HepG2 (cell line): Measurements from ENCODE around the gene INTU. TPM values are rescaled to one million over a fixed set of nuclear protein-coding genes. Genes with fewer than 3 reads are reported as not detected.

ENCODE experiments used
- ARID3A ChIP-seq: IDR thresholded peaks from 2 replicates; pipeline ENCODE4 v1.6.1; 2012; ENCODE audit warnings: low read depth, low read length, improper control_type of control experiment
- IRX3 ChIP-seq: sonication (generic); formaldehyde crosslinking; IDR thresholded peaks from 2 replicates; pipeline ENCODE4 v1.8.1; 2023; ENCODE audit warnings: mild to moderate bottlenecking, low read depth, missing genetic modification reagents, borderline replicate concordance
- KDM2A ChIP-seq: sonication (generic); formaldehyde crosslinking; IDR thresholded peaks from 2 replicates; pipeline ENCODE4 v1.4.0; 2020; ENCODE audit warnings: low read depth, missing genetic modification reagents, borderline replicate concordance
- KIAA2018 ChIP-seq: sonication (generic); formaldehyde crosslinking; IDR thresholded peaks from 2 replicates; pipeline ENCODE4 v1.5.0; 2020; ENCODE audit warnings: mild to moderate bottlenecking, missing genetic modification reagents, borderline replicate concordance
- MTF1 ChIP-seq: sonication (generic); formaldehyde crosslinking; IDR thresholded peaks from 2 replicates; pipeline ENCODE4 v1.5.0; 2020; ENCODE audit warnings: missing genetic modification reagents
- SOX13 ChIP-seq, 3 experiments: fragments of 450-650 bp in 1 of 3; sonication (generic) in 1 of 3; formaldehyde crosslinking in 1 of 3; IDR thresholded peaks in 2 of 3; conservative IDR thresholded peaks in 1 of 3; 2 replicates each; pipeline versions ENCODE4 v1.5.0 to v1.6.1; 2016 to 2020; ENCODE audit warnings: antibody characterized with exemption in 1 of 3, mild to moderate bottlenecking in 1 of 3, missing compliant biosample characterization in 1 of 3, missing genetic modification reagents in 1 of 3, moderate library complexity in 1 of 3
- YEATS2 ChIP-seq: sonication (generic); formaldehyde crosslinking; IDR thresholded peaks from 2 replicates; pipeline ENCODE4 v1.4.0; 2020; ENCODE audit warnings: missing genetic modification reagents, borderline replicate concordance
- ZNF552 ChIP-seq: sonication (generic); formaldehyde crosslinking; IDR thresholded peaks from 2 replicates; pipeline ENCODE4 v1.9.0; 2022; ENCODE audit warnings: missing genetic modification reagents, mild to moderate bottlenecking, borderline replicate concordance
- ZNF605 ChIP-seq: sonication (generic); formaldehyde crosslinking; IDR thresholded peaks from 2 replicates; pipeline ENCODE4 v1.8.0; 2022; ENCODE audit warnings: mild to moderate bottlenecking, missing genetic modification reagents
- ZNF615 ChIP-seq: sonication (generic); formaldehyde crosslinking; IDR thresholded peaks from 2 replicates; pipeline ENCODE4 v1.5.0; 2020; ENCODE audit warnings: mild to moderate bottlenecking, missing genetic modification reagents, borderline replicate concordance
- ZNF792 ChIP-seq: IDR thresholded peaks from 2 replicates; pipeline ENCODE4 v1.6.1; 2016
- polyA plus RNA-seq, 8 experiments: library from polyadenylated mRNA; depleted of rRNA in 3 of 8; stranded (reverse) in 7 of 8; unstranded in 1 of 8; fragments of >200 nt; fragmentation: Illumina TruSeq in 4 of 8; extraction: Trizol in 4 of 8; gene quantifications; 2 replicates each; pipeline versions ENCODE4 v1.2.1 to v1.2.3, GENCODE V29; 2011 to 2016; ENCODE audit warnings: low read depth in 4 of 8, missing spikeins in 1 of 8, mixed read lengths in 1 of 8; ENCODE audit not compliant: insufficient read depth in 1 of 8
- total RNA-seq, 5 experiments: library from RNA; depleted of rRNA; stranded (reverse); fragments of >200 nt; fragmentation: Illumina TruSeq; extraction: Trizol; gene quantifications; 2 replicates each; pipeline ENCODE4 v1.2.3, GENCODE V29; 2016; ENCODE audit warnings: low read depth in 1 of 5
- TF ChIP-seq, protein P1 (sequence below): sonication (generic); formaldehyde crosslinking; IDR thresholded peaks from 2 replicates; pipeline ENCODE4 v1.8.1; 2023; ENCODE audit warnings: mild to moderate bottlenecking, inconsistent platforms, moderate library complexity, missing genetic modification reagents, borderline replicate concordance

INTU gene
- total and polyA plus RNA-seq, 2 of the 13 experiments (the other 11 are each of a cell fraction or from before 2014, with no cell fraction given) = 5.3 to 6.2 TPM

DNA sequence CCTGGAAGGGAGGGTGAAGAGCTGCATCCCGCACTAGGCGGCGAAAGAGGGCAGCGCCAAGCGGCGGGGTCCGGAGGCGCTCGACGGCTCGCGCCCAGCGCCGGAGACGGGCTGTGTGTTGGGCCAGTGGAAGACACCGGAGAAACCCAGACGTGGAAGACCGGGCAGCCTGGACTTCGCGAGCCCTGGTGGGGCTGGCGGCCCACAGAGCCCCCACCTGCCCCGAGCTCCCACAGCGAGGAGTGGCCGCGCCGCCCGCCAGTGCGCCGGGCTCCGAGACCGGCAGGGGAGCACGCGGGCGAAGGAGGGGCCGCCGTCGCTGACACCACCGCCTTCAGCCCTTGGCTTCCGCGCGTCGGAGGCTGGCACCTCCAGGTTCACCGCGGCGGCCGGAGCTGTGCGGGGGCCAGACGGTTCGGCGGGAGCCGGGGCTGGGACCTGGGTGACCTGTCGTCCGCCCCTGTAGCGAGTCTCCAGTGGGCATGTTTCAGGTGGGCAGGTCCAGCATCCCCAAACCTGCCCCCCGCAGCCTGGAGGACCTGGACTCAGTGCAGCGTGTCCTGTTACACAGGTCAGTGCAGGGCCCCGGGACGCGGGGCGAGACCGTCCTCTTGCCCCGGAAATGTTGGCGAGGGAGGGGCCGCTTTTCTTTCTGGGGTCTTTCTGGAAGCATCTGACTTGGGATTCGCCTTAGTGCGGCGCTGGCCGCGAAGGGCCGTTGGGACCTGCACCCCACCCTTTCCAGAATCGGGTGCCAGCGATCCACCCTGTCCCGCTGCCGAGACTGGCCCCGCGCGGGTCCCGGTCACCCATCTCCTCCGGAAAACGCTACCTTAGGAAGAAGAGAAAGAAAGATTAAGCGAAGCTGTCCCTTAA lies 9.6 kb upstream of the INTU start (continued):
- TF ChIP-seq KIAA2018 (CRISPR knock-in tag) = no peak
- TF ChIP-seq ZNF615 (CRISPR knock-in tag) = no peak
- TF ChIP-seq ZNF552 (CRISPR knock-in tag) = no peak
- TF ChIP-seq ARID3A = no peak
- no peak for TF ChIP-seq MTF1 (CRISPR knock-in tag)
- no peak for TF ChIP-seq IRX3
- TF ChIP-seq YEATS2 (CRISPR knock-in tag) = no peak
- TF ChIP-seq KDM2A = peak; percentile 61; the same call in 1 of the 2 replicates
- no peak for TF ChIP-seq ZNF792 (CRISPR knock-in tag)
- TF ChIP-seq, protein P1, sequence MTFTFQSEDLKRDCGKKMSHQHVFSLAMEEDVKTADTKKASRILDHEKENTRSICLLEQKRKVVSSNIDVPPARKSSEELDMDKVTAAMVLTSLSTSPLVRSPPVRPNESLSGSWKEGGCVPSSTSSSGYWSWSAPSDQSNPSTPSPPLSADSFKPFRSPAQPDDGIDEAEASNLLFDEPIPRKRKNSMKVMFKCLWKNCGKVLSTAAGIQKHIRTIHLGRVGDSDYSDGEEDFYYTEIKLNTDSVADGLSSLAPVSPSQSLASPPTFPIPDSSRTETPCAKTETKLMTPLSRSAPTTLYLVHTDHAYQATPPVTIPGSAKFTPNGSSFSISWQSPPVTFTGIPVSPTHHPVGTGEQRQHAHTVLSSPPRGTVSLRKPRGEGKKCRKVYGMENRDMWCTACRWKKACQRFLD (CRISPR knock-in tag) = no peak
- no peak for TF ChIP-seq SOX13 (IDR thresholded peaks at IDR 0.05)
- TF ChIP-seq SOX13 (CRISPR knock-in tag; conservative IDR thresholded peaks at IDR 0.05 in 1 of 2, IDR thresholded peaks at IDR 0.05 in 1 of 2) = no peak
- no peak for TF ChIP-seq ZNF605 (CRISPR knock-in tag)
